ENCODE data around the gene MXD1.

The MXD1 gene

GRCh38 chr2:69960821-69961220 is 45.9 kb downstream of the MXD1 start:
- no peak overlapping the region for H3K4me3 ChIP-seq (ENCODE audit: low read length)
- TF ChIP-seq CTCF (conservative IDR thresholded peaks at IDR 0.05; ENCODE audit: low read depth, low read length), result no peak
- DNase-seq (ENCODE audit: low read depth), result no peak

- no peak for TF ChIP-seq CTCF (conservative IDR thresholded peaks at IDR 0.05; ENCODE audit: low read depth, low read length)
- no peak for DNase-seq (ENCODE audit: low read depth)
- no peak within 1 kb of the TSS for H3K4me3 ChIP-seq (ENCODE audit: low read length)
These were observed 46.6 kb downstream of the MXD1 start, which contains the start of gene ASPRV1 for GRCh38 chr2:69961496-69961895. Gene ASPRV1 (minus strand): TSS chr2:69961631. CDS start chr2:69961436, 195 bp downstream.

- DNase-seq (ENCODE audit: low read depth), result no peak
- no peak for TF ChIP-seq CTCF (conservative IDR thresholded peaks at IDR 0.05; ENCODE audit: low read depth, low read length)
- no peak overlapping the region for H3K4me3 ChIP-seq (ENCODE audit: low read length)
These were observed 48.2 kb downstream of the MXD1 start for GRCh38 chr2:69962986-69963730.

GRCh38 chr2:69964353-69964841 is 49.5 kb downstream of the MXD1 start:
- TF ChIP-seq CTCF (conservative IDR thresholded peaks at IDR 0.05; ENCODE audit: low read depth, low read length), result no peak
- DNase-seq (ENCODE audit: low read depth), result no peak
- H3K4me3 ChIP-seq (ENCODE audit: low read length), result no peak overlapping the region

GRCh38 chr2:69965756-69966445 is 51.0 kb downstream of the MXD1 start:
- DNase-seq (ENCODE audit: low read depth), result no peak
- no peak overlapping the region for H3K4me3 ChIP-seq (ENCODE audit: low read length)
- TF ChIP-seq CTCF (conservative IDR thresholded peaks at IDR 0.05; ENCODE audit: low read depth, low read length), result no peak

- no peak for TF ChIP-seq CTCF (conservative IDR thresholded peaks at IDR 0.05; ENCODE audit: low read depth, low read length)
- DNase-seq (ENCODE audit: low read depth), result peak; percentile 26
- H3K4me3 ChIP-seq (ENCODE audit: low read length), result no peak overlapping the region
These were observed 51.6 kb downstream of the MXD1 start for GRCh38 chr2:69966496-69966895.
